ENCODE measurements around the gene S100A4. TPM values are rescaled to one million over a fixed set of nuclear protein-coding genes. Genes with fewer than 3 reads are reported as not detected.

Gene S100A4
- total RNA-seq = 514 and 844 TPM in 2 replicates

DNA sequence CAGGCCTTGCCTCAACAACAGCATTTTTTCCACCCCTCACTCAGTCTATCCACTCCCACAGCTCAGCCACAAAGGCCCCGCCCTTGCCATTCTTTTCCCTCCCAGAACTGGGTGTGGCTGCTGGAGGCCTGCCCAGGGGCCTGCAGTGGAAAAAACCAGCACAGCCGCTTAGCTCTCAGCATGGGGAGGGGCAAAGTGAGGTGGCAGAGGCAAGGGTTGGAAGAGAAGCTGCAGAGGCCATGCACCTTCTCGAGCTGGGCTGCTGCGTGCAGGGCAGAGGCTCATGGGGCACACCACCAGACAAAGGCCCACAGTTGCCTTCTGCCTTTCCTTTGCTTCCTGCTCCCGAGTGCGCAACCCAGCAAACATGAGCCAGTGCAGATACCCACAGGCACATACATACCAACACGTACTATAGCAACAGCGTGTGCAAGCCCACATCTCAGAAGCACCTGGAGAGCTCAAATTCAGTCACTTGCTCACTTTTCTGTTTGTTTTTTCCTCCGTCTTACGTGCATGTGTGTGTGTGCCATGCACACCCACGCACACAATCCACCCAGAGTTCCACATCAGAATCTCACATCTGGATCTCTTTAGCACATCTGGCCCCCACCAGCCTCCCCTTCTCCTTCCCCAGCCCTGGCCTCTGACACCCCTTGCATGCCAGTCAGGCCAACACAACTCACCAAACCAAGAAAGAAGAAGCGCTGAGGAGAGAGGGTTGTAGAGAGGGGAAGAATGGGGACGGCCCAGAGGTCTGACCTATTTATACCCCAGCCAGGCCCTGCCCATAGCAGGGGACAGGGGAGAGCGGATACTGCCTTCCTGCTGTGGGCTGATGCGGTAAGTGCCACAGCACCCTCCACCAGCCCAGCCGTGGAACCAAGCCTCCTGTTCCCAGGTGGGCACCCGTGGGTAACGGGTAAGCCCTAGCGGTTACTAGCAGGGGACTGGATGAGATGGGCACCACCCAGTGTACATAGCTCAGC lies at the start of gene S100A4:
S100A4 (minus strand) TSS at position 740 of the 989 bp plus-strand sequence. CDS start 1,012 bp downstream, outside the sequence.

DNA sequence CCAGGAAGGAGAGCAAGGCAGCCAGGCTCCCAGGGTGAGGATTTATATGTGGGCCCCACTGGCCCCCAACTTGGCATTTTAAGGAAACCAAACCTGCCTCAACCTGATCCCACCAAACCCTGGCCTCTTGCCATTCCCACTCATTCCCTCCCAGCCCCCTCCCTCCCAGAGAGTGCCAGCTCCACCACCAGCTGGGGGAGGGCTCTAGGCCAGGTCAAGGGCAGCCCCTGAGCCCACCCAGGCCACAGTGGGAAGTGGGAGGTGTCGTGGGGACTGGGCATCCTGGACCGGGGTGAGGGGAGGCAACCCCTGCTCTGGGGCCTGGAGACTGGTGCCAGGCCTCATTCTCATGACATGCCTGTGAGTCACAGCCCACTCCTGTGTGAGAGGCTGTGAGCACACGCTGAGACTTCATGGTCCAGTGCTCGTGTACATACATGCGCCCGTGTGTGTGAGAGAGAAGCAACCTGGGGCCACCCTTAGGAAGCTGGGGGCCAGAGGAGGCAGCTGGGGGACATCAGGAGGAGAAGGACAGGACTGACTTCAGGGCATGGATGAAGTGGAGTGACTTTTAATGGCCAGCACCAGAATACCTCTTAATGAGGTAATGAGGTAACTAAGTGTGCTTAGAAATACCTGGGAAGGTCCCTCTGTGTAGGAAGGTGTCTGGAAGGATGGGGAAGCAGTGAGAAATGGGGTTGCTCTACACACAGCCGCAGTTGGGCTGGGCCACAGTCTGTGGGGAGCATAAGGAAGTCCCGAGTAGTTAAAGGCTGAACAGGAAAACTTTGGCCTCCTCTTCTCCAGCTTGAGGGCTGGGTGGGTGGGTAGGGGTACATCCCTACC lies 20.1 kb upstream of the S100A4 start, which contains the start of gene S100A2:
S100A2 (minus strand) TSS at position 316 of the 846 bp plus-strand sequence. CDS start 1,967 bp downstream, outside the sequence.

DNA sequence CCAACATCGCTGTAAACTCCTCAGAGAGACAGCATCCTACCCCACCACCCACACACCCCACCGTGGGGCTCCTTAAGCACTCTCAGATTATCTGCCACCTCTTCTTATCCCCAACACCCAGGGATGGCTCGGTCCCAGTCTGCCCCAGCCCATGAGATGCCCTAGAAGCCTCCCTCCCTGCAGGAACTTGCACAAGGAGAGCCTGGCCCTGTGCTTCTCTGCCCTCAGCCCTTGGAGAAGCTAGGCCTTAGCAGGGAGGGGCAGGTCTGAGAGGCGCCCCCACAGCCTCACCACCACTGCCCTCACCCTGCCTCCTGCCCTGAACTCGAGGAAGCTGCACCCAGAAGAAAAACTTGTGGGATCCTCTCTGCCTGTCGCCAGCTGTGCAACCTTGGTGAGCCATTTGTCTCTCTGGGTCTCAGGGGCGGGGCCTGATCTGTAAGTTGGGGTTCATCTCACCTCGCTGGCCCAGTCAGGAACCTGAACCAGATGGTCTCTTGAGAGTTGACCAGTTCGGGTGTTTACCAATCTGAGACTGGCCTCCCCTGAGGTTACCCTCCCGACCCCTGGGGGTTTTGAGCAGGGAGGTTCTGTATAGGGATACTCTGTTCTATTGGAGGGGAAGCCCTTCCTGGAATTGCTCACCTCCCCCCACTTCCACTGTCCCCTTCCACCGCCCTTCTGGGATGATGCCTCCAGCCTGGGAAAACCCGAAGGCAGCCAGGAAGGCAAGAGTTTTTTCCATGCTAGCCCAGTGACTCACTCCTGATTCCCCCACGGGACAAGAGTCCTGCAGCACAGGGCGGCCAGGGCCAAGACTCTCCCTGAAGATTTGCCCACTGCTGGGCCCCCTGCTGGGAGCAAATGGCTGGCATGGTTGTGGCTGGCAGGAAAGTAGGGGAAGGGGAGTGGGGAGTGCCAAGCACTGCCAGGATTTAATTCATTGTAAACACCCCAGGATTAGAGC lies 3.4 kb upstream of the S100A4 start, which contains the start of gene S100A3:
S100A3 (minus strand) TSS at position 537 of the 967 bp plus-strand sequence. CDS start 773 bp downstream, outside the sequence.

DNA sequence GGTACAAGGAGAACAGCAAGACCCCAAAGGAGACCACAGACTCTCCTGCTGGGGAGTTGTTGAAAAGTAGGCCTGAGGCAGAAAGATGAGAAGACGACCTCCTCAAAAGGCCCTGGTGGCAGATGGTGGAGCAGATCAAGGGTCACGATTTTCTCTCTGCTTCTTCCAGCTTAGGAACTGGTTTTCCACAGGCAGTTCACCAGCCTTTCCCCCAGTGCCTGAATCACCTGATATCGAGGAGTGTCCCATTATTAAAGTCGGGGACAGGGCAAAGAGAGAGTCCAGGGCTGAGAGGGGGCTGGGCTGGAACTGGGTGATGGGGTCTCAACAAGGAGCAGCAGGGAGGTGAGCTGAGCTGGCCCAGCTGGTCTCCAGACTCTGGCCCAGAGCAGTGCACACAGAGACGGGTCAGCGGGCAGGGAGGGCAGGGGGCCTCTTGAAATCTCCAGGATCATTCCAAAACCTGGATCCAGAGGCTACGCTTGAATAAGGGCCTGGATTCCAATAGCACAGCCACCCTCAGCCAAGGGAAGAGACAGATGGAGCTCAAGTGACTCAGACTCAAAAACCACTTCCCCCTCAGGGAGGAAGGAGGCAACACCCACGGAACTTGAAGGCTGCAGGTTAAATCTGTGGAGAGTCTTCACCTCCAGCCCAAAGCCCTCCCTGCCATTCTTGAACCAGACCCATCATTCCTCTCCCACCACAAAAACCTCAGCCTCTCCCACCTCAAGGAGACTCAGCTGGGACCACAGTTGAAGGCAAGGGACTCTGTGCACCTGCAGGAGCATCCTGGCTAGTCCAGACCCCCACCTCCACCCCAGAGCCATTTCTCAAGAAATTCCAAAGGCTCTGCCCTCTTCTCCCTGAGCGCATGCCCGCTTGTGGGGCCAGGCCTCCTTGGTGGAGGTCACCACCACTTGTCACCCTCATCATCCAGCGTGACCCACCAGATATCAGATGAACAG lies 4.9 kb downstream of the S100A4 start, which contains the start of gene S100A5:
S100A5 (minus strand) TSS at position 541 of the 968 bp plus-strand sequence. CDS start 743 bp downstream, outside the sequence.

DNA sequence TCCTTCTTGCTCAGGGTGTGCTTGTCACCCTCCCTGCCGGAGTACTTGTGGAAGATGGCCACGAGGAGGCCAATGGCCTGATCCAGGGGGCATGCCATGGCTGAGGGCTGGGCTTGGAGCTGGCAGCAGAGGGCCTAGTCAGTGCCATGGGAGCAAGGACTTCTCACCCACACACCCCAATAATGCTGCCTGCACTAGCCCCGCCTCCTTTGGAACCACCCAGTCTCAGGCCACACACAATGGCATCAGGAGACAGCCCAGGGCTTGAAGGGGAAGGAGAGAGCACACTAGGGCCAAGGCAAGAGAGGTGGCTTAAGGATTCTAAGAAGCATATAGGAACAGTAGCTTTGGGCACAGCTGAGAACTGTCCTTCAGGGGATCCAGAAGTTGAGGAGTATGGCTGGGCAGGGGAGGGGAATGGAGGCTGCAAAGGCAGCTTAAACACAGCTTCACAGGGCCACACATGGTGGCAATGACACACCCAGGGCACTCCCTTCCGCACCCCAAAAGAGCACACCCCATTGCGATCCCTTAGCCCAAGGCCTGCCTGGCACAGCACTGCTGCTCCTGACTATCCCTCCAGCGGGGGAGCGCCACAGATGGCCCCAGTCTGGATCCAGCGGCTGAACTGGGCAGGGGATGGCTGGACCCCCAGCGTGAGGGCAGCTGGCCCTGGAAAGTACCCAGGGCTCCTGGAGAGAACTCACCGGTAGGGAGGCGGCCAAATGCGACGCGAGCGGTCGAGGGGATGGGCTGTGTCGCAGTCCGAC lies 10.2 kb downstream of the S100A4 start, which contains the start of gene S100A6:
S100A6 (minus strand) TSS at position 750 of the 770 bp plus-strand sequence; CDS start at position 98, 652 bp downstream.

Other genes with a start within 250 kb of the S100A4 start
- not detected in 2 replicates for gene PGLYRP3, start 232.9 kb downstream of the S100A4 start, total RNA-seq
- gene PGLYRP4, start 197.0 kb downstream of the S100A4 start, total RNA-seq = not detected in 2 replicates
- not detected in 2 replicates for gene S100A9, start 188.0 kb downstream of the S100A4 start, total RNA-seq
- not detected in 2 replicates for gene S100A12, start 170.2 kb downstream of the S100A4 start, total RNA-seq
- gene S100A8, start 154.7 kb downstream of the S100A4 start, total RNA-seq = not detected in 2 replicates
- not detected in 2 replicates for gene S100A7A, start 129.3 kb downstream of the S100A4 start, total RNA-seq
- not detected in 2 replicates for gene S100A7, start 85.2 kb downstream of the S100A4 start, total RNA-seq
- 1,776 and 1,851 TPM in 2 replicates for gene S100A6, start 9.8 kb downstream of the S100A4 start, total RNA-seq
- not detected in 2 replicates for gene S100A5, start 4.9 kb downstream of the S100A4 start, total RNA-seq
- 2.8 and 8.6 TPM in 2 replicates for gene S100A3, start 3.5 kb upstream of the S100A4 start, total RNA-seq
- gene S100A2, start 20.0 kb upstream of the S100A4 start, total RNA-seq = 3.3 and 6.0 TPM in 2 replicates
- 255 and 277 TPM in 2 replicates for gene S100A16, start 67.3 kb upstream of the S100A4 start, total RNA-seq
- gene S100A14, start 70.5 kb upstream of the S100A4 start, total RNA-seq = 0.33 TPM in 1 of 2 replicates, not detected in the other
- gene S100A13, start 81.7 kb upstream of the S100A4 start, total RNA-seq = 81.7 and 205 TPM in 2 replicates
- gene S100A1, start 82.6 kb upstream of the S100A4 start, total RNA-seq = 0.17 TPM in 1 of 2 replicates, not detected in the other
- 23.0 and 33.6 TPM in 2 replicates for gene CHTOP, start 88.3 kb upstream of the S100A4 start, total RNA-seq
- gene SNAPIN, start 112.9 kb upstream of the S100A4 start, total RNA-seq = 65.5 and 73.7 TPM in 2 replicates
- gene ILF2, start 125.2 kb upstream of the S100A4 start, total RNA-seq = 148 and 229 TPM in 2 replicates
- 0.58 and 2.6 TPM in 2 replicates for gene NPR1, start 132.9 kb upstream of the S100A4 start, total RNA-seq
- gene INTS3, start 182.2 kb upstream of the S100A4 start, total RNA-seq = 45.1 and 52.9 TPM in 2 replicates
- gene SLC27A3, start 229.6 kb upstream of the S100A4 start, total RNA-seq = 18.0 and 35.6 TPM in 2 replicates

All from smooth muscle cell of trachea (primary cell).